ENCODE data around the gene NCAPG2.

DNA sequence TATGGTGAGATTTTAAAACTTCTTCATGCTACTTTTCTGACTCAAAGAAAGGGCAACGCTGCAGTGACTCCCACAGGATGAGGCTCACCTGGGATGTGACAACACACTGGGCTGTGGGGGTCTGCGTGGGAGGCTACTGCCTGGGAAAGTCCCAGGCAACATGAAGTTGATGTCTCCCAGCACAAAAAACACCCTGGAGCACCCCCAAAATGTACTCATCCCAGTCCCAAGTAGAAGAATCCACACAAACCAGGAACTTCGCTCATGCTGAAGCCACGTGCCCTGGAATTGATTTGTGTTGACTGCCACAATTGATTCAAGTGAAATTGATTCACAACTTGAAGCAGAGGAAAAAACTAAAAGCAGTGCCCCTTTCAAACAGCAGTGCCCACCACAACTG, 92.1 kb downstream of the NCAPG2 start:
- TF ChIP-seq KDM5A (IDR thresholded peaks at IDR 0.05): no peak
- TF ChIP-seq, protein P1, sequence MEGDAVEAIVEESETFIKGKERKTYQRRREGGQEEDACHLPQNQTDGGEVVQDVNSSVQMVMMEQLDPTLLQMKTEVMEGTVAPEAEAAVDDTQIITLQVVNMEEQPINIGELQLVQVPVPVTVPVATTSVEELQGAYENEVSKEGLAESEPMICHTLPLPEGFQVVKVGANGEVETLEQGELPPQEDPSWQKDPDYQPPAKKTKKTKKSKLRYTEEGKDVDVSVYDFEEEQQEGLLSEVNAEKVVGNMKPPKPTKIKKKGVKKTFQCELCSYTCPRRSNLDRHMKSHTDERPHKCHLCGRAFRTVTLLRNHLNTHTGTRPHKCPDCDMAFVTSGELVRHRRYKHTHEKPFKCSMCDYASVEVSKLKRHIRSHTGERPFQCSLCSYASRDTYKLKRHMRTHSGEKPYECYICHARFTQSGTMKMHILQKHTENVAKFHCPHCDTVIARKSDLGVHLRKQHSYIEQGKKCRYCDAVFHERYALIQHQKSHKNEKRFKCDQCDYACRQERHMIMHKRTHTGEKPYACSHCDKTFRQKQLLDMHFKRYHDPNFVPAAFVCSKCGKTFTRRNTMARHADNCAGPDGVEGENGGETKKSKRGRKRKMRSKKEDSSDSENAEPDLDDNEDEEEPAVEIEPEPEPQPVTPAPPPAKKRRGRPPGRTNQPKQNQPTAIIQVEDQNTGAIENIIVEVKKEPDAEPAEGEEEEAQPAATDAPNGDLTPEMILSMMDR (IDR thresholded peaks at IDR 0.05): no peak
- TF ChIP-seq ESRRA (IDR thresholded peaks at IDR 0.05; ENCODE audit: borderline replicate concordance, low read length): no peak
- TF ChIP-seq SMC3 (IDR thresholded peaks at IDR 0.05): no peak
- TF ChIP-seq PHF8 (IDR thresholded peaks at IDR 0.05; ENCODE audit: borderline replicate concordance, low read depth): no peak
- no peak for TF ChIP-seq JUNB (IDR thresholded peaks at IDR 0.05)
- TF ChIP-seq POLR2A (IDR thresholded peaks at IDR 0.05; ENCODE audit: low read length): no peak
- TF ChIP-seq, protein P2, sequence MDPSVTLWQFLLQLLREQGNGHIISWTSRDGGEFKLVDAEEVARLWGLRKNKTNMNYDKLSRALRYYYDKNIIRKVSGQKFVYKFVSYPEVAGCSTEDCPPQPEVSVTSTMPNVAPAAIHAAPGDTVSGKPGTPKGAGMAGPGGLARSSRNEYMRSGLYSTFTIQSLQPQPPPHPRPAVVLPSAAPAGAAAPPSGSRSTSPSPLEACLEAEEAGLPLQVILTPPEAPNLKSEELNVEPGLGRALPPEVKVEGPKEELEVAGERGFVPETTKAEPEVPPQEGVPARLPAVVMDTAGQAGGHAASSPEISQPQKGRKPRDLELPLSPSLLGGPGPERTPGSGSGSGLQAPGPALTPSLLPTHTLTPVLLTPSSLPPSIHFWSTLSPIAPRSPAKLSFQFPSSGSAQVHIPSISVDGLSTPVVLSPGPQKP (IDR thresholded peaks at IDR 0.05; ENCODE audit: low read depth, low read length): no peak
- TF ChIP-seq CEBPB (IDR thresholded peaks at IDR 0.05): no peak
